Measurements from ENCODE around the gene CPSF4. TPM values are rescaled to one million over a fixed set of nuclear protein-coding genes. Genes with fewer than 3 reads are reported as not detected.

Gene CPSF4
- total RNA-seq, result 10 to 100 TPM; 85.8 to 99.9 (median 86.9) TPM

DNA sequence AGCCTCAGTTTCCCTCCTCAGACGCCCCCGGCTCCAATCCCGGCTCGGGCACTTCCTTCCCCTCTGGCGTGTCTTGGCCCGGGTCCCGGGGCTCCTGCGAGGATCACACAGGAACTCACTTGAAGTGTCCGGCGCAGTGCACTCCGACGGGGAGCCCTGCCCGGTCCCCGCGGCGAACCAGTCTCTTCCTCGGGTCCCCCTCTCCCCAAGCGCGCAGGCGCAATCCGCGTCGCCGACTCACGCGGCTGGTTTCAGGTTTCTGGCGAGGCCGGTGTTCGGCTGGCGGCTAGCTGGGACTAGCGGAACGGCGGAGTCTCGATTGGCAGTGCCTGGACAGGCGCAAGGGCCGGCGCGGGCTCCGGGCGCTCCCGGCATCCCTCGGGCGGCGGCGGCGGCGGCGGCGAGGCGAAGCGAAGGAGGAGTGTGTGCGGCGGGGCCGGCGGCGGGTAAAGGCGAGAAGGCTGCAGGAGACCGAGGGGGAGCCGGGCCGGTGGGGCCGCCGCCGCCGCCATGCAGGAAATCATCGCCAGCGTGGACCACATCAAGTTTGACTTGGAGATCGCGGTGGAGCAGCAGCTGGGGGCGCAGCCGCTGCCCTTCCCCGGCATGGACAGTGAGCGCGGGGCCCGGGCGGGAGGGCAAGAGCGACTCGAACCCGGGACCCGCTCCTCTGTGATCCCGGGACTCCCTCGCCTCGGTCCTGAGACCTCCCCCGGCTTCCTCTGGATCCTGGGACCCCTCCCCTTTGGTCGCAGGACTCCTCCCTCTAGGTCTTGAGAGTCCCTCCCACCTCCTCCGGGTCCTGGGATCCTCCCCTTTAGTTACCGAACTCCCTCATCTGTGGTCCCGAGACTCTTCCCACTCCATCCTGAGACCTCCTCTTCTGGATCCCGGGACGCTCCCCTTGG lies at the start of gene CPSF4, which contains the start of gene PTCD1:
TSS of gene CPSF4 (plus strand) at position 371 of the 908 bp plus-strand sequence. CDS start at position 511, 140 bp downstream.
TSS of gene PTCD1 (minus strand) at position 226 of the 908 bp plus-strand sequence. CDS start 3,556 bp downstream, outside the sequence.
- no peaks in the 10 kb centered on the region for H3K9me3 Mint-ChIP-seq
- peak; percentile 96 for ATAC-seq

DNA sequence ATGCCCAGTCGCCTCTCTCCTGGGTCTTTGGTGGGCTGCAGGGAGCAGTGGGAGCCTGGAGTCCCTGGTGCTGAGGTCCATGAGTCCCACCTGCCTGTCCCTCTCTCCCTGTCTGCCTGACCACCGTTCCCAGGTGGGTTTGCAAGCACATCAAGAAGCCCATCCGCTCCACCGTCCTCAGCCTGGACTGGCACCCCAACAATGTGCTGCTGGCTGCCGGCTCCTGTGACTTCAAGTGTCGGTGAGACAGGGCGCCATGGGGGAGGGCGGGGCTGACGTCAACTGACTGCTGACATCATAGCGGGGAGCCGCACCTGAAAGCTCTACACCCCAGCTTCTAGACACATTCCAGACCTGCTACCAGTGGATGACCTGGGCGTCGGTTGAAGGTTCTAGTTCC lies 49.0 kb upstream of the CPSF4 start:
- H3K27me3 Mint-ChIP-seq (ENCODE audit: low read depth), result no peaks in the 10 kb centered on the region
- H3K9me3 Mint-ChIP-seq, result no peaks in the 10 kb centered on the region
- H3K36me3 Mint-ChIP-seq (ENCODE audit: insufficient read depth), result peaks cover 12% of the 10 kb centered on the region
- ATAC-seq (no peak), DNase-seq (no peak)
- peaks cover 14% of the 10 kb centered on the region for H3K4me1 Mint-ChIP-seq (ENCODE audit: low read depth)
- H3K4me3 Mint-ChIP-seq, result no peak overlapping the region

More for the DNA sequence above, at the start of gene CPSF4, which contains the start of gene PTCD1:
- peak; percentile 88 for DNase-seq
- H3K4me1 Mint-ChIP-seq (ENCODE audit: low read depth), result peaks cover 31% of the 10 kb centered on the region
- H3K27me3 Mint-ChIP-seq (ENCODE audit: low read depth), result no peaks in the 10 kb centered on the region
- peaks cover 9% of the 10 kb centered on the region for H3K36me3 Mint-ChIP-seq (ENCODE audit: insufficient read depth)
- H3K4me3 Mint-ChIP-seq, result peak within 1 kb of the TSS; percentile 97

DNA sequence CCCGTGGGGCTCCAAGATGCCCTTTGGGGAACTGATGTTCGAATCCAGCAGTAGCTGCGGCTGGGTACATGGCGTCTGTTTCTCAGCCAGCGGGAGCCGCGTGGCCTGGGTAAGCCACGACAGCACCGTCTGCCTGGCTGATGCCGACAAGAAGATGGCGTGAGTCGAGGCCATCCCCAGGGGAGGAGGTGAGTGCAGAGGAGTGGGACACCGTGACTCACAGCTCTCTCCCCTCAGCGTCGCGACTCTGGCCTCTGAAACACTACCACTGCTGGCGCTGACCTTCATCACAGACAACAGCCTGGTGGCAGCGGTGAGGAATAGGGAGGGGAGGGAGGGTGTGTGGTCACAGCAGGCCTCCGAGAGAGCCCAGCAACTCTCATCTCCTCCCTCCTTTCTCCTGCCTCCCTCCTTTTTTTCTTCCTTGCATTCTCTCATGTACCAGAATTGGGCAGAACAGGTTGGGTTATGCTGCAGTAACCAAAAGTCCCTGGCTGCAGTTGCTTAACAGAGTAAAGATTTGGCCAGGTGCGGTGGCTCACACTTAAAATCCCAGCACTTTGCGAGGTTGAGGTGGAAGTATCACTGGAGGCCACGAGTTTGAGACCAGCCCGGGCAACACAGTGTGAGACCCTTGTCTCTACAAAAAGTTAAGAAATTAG lies 47.7 kb upstream of the CPSF4 start:
- no peaks in the 10 kb centered on the region for H3K27me3 Mint-ChIP-seq (ENCODE audit: low read depth)
- peaks cover 12% of the 10 kb centered on the region for H3K36me3 Mint-ChIP-seq (ENCODE audit: insufficient read depth)
- ATAC-seq (no peak), DNase-seq (no peak)
- no peaks in the 10 kb centered on the region for H3K9me3 Mint-ChIP-seq
- peaks cover 15% of the 10 kb centered on the region for H3K4me1 Mint-ChIP-seq (ENCODE audit: low read depth)
- no peak overlapping the region for H3K4me3 Mint-ChIP-seq

DNA sequence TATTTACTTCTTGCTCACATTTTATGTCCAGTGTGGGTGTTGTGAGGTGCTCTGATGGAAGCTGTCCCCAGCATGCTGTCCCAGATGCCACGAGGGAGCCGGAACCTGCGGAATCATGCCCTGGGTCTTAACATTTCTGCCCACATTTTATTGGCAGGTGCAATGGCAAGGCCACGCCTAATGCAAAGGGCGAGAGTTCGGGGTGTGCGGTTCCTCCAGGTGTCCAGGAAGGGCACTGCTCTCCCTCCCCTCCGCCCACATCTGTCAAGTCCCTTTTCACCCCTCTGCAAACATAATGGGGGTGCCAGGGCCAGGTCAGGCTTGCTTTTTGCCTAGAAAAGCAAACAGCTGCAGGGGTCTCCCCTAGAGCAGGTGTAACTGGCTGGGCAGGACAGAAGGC lies 46.7 kb upstream of the CPSF4 start:
- Mint-ChIP-seq H3K4me3 (no peak overlapping the region), H3K9me3 (no peaks in the 10 kb centered on the region), H3K36me3 (ENCODE audit: insufficient read depth) (peaks cover 15% of the 10 kb centered on the region), H3K4me1 (ENCODE audit: low read depth) (peaks cover 15% of the 10 kb centered on the region), H3K27me3 (ENCODE audit: low read depth) (no peaks in the 10 kb centered on the region)
- DNase-seq (no peak), ATAC-seq (no peak)

DNA sequence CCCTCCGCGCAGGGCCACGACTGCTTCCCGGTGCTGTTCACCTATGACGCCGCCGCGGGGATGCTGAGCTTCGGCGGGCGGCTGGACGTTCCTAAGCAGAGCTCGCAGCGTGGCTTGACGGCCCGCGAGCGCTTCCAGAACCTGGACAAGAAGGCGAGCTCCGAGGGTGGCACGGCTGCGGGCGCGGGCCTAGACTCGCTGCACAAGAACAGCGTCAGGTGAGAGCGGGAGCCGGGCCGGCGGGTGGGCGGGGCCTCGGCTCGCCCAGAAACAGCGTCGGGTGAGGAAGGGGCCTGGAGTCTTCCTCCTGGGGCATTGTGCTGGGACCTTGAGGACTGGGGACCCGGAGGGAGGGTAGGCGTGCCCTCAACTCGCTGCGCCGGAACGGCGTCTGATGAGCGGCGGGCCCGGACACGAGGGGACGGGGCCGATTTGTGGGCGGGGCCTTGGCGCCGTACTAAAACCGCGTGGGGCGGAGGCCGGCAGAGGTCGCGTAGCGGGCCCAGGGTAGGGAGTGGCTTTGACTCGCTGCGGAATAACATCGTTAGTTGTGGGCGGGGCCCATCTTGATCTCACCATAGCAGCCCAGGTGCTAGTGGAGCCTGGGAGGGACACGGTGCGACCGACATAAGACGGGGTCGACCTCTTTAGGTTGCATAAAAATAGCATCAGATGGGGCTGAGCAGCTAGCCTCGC lies 45.9 kb upstream of the CPSF4 start:
- peaks cover 16% of the 10 kb centered on the region for H3K36me3 Mint-ChIP-seq (ENCODE audit: insufficient read depth)
- no peaks in the 10 kb centered on the region for H3K27me3 Mint-ChIP-seq (ENCODE audit: low read depth)
- H3K4me1 Mint-ChIP-seq (ENCODE audit: low read depth), result peaks cover 15% of the 10 kb centered on the region
- ATAC-seq, result peak; percentile 93 to 94
- DNase-seq, result peak; percentile 77
- peak overlapping the region; percentile 74 for H3K4me3 Mint-ChIP-seq
- no peaks in the 10 kb centered on the region for H3K9me3 Mint-ChIP-seq

DNA sequence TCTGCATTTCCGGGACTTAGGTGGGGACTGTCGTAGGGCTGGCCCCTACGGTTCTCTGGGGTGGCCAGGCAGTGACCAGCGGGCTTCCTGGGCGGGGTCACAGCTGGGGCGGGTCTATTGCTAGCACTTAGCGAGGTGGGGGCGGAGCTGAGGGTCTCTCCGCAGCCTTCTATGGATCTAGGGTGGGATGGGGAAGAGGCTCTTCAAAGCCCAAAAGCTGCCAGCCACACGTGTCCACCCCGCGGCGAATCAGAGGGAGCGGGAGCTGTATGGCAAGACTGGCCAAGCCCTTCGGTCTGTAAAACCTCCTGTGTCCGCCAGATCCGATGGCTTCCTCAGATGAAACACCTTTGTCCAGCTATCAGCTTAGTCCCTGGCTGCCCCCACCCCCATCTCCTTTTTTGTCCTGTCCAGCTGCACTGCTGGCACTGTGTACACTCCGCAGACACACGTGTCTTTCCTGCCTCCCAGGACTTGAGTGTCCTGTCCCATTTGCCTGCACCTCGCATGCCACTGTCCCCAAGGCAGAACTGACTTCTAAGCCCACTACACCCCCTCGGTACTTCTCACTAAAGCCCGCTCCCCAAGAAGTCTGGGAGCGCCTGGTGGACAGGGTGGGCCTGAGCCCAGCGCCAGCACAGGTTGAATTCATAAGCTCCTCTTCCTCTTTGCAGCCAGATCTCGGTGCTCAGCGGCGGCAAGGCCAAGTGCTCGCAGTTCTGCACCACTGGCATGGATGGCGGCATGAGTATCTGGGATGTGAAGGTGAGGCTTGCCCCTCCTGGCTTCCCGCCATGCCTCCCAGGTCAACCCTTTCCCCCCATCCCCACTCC lies 45.2 kb upstream of the CPSF4 start:
- no peak for DNase-seq
- ATAC-seq, result peak in 1 of 2 donors; percentile 18
- no peaks in the 10 kb centered on the region for H3K27me3 Mint-ChIP-seq (ENCODE audit: low read depth)
- peaks cover 15% of the 10 kb centered on the region for H3K4me1 Mint-ChIP-seq (ENCODE audit: low read depth)
- peaks cover 20% of the 10 kb centered on the region for H3K36me3 Mint-ChIP-seq (ENCODE audit: insufficient read depth)
- no peaks in the 10 kb centered on the region for H3K9me3 Mint-ChIP-seq
- H3K4me3 Mint-ChIP-seq, result peak overlapping the region; percentile 74

DNA sequence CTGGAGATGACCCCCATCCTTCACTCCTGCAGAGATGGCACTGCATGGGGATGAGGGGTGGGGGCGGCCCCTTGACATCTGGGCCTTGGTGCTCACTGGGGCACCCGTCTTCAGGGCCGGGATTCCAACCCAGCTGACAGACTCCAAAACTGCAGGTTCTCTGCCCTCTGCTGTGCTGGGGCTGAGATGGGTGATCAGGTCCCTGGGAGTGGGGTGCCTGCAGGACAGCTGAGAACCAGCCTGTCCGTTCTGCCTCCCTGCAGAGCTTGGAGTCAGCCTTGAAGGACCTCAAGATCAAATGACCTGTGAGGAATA lies 44.6 kb upstream of the CPSF4 start:
- Mint-ChIP-seq H3K4me3 (no peak overlapping the region), H3K4me1 (ENCODE audit: low read depth) (peaks cover 18% of the 10 kb centered on the region), H3K9me3 (no peaks in the 10 kb centered on the region), H3K36me3 (ENCODE audit: insufficient read depth) (peaks cover 20% of the 10 kb centered on the region), H3K27me3 (ENCODE audit: low read depth) (no peaks in the 10 kb centered on the region)
- ATAC-seq (no peak), DNase-seq (no peak)

DNA sequence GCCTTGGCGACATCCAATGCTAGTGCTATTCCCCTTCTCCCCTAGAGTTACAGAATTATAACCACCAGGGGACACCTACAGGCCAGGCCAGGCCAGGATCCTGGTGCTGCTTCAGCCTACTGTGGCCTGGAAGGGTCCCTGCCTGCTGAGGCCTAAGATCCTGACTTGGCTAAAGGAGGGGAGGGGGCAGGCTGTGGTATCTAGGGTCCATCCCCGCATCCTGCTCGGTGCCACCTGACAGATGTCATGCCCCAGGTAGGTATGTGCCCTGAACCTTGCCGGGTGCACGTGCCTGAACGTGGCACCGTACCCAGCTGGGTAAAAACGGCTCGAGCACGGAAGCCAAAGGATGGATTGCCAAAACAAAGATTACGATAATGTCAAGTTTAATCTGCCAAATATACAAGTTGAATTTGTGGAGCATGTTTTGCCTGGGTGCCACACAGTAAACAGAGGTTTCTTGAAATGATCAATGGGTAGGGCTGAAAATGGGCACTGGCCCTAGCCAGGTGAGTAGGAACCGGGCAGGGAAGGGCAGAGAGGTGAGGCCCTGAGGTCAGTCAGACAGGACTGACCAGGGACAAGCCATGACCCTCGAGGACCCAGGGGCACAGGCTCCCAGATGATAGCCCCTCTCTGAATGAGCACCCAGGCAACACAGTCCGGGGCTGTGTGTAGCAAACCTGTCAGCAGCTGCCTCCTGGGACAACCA lies 43.0 kb upstream of the CPSF4 start:
- Mint-ChIP-seq H3K27me3 (ENCODE audit: low read depth) (no peaks in the 10 kb centered on the region), H3K4me3 (no peak overlapping the region), H3K36me3 (ENCODE audit: insufficient read depth) (peaks cover 24% of the 10 kb centered on the region), H3K9me3 (no peaks in the 10 kb centered on the region), H3K4me1 (ENCODE audit: low read depth) (peaks cover 18% of the 10 kb centered on the region)
- no peak for DNase-seq
- no peak for ATAC-seq

DNA sequence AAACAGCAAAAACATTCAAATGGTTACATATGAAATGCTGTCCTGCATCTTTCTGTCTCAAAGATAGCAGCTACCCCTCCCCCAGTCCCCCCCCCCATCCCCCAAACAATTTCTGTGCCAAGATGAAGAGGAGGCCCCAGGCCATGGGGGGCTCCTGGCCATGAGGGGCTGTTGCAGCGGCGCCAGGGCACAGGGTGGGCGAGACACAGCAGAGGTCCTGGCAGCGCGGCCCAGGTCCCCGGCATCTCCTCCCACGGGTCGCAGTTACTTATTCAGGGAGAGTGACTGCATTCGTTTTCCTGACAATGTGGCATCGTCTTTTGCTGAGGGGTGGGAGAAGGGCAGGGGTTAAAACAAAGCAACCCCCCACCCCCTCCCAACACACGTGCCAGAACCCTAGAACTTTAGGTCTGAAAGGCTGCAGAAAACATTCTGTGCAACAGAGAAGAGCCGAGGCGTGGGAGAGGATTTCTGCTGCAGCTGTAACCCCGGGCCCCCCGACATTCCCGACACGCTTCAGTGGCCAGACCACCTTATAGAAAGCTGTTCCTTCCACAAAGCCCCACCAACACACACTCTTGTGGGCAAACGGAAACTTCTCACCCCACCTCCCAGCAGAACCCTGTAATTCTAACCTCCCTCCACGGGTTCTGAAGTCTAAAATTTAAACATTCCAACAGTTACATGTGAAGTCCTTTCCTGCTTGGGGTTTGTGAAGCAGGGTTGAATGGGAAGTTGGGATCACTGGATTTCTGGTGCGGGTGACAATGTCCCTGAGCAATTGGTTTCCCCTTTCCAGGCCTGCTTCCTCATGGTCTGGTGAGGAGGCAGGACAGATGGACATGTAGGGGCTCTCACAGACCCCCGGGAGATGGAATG lies 42.1 kb upstream of the CPSF4 start:
- H3K9me3 Mint-ChIP-seq, result no peaks in the 10 kb centered on the region
- no peak for ATAC-seq
- H3K4me3 Mint-ChIP-seq, result no peak overlapping the region
- peaks cover 21% of the 10 kb centered on the region for H3K4me1 Mint-ChIP-seq (ENCODE audit: low read depth)
- H3K36me3 Mint-ChIP-seq (ENCODE audit: insufficient read depth), result peaks cover 30% of the 10 kb centered on the region
- DNase-seq, result no peak
- H3K27me3 Mint-ChIP-seq (ENCODE audit: low read depth), result no peaks in the 10 kb centered on the region

DNA sequence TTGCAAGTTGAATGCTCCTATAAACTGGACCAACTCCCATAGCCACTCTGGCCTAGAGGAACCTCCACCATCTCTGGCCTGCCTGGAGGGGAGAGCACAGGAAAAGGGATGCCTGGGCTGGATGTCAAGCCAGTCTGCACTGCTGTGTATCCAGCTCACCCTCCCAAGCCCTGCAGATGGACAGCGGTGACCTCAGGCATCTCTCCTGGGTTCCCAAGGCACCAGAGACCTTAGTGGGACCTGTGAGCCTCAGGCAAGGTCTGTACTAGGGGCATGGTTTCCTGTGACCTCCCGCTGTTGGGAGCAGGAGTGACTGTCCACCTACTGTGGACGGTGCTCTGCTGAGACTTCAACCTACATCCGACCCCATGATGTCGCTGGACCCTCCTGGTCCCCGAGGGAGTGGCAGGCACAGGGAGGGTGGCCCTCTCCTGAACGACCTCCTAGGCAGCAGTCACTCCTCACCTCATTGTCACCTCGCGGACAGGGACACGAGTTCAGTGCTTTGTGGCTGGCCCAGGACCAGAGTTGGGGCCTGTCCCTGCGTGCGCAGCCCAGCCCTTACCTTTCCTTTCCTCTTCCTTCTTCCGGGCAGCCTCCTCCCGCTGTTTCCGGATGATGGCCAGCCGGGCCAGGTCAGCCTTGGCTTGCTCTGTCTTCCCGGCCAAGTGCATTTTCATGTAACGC lies 41.3 kb upstream of the CPSF4 start:
- DNase-seq, result no peak
- peaks cover 19% of the 10 kb centered on the region for H3K4me1 Mint-ChIP-seq (ENCODE audit: low read depth)
- H3K4me3 Mint-ChIP-seq, result no peak overlapping the region
- ATAC-seq, result no peak
- no peaks in the 10 kb centered on the region for H3K9me3 Mint-ChIP-seq
- no peaks in the 10 kb centered on the region for H3K27me3 Mint-ChIP-seq (ENCODE audit: low read depth)
- peaks cover 28% of the 10 kb centered on the region for H3K36me3 Mint-ChIP-seq (ENCODE audit: insufficient read depth)

DNA sequence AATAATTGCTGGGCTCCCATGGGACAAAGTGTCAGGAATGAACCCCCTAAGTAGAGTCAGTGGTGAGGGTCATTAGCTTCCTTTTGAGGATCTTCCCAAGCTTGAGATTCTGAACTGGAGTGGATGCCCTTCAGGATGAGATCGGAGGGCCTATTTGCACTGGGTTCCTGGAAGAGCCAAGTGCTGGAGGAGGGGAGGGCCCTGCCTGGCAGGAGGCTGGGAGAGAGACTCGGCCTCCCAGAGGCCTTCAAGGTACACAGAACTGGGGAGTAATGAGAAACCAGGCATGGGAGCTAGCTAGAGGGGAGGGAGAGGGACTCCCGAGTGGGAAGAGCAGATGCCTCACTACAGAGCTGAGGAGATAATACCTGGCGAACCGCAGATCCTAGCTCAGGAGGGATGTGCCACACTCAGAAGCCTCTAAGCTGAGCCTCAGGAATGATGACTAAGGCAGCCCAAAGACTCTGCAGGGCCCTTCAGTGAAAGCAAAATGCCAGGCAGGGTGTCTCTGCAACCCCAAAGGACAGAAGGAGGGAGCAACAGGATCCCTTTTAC lies 39.8 kb upstream of the CPSF4 start:
- H3K36me3 Mint-ChIP-seq (ENCODE audit: insufficient read depth), result peaks cover 35% of the 10 kb centered on the region
- H3K4me1 Mint-ChIP-seq (ENCODE audit: low read depth), result peaks cover 12% of the 10 kb centered on the region
- peak in 1 of 2 donors; percentile 12 for ATAC-seq
- H3K27me3 Mint-ChIP-seq (ENCODE audit: low read depth), result no peaks in the 10 kb centered on the region
- H3K4me3 Mint-ChIP-seq, result no peak overlapping the region
- no peaks in the 10 kb centered on the region for H3K9me3 Mint-ChIP-seq
- no peak for DNase-seq

DNA sequence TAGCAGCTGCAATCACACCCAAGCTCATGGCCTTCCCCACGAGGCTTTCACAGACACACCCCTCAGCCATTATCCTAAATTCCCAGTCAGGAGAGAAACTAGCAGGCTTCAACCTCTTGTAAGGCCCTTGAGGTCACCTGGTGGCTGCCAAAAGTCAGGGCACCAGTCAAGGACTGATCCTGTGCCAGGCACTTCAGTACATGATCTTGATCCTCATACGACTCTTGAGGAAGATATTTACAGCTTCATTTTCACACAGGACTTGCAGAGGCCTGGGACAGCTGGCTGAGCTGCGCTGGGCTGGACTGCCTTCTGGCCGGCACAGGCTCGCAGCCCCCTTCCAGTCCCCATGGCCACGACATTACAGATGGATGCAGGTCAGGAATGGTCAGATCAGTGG lies 39.1 kb upstream of the CPSF4 start:
- peaks cover 35% of the 10 kb centered on the region for H3K36me3 Mint-ChIP-seq (ENCODE audit: insufficient read depth)

More for the DNA sequence above, 39.1 kb upstream of the CPSF4 start:
- H3K9me3 Mint-ChIP-seq, result no peaks in the 10 kb centered on the region
- no peak overlapping the region for H3K4me3 Mint-ChIP-seq
- ATAC-seq (no peak), DNase-seq (no peak)
- no peaks in the 10 kb centered on the region for H3K27me3 Mint-ChIP-seq (ENCODE audit: low read depth)
- H3K4me1 Mint-ChIP-seq (ENCODE audit: low read depth), result peaks cover 16% of the 10 kb centered on the region
